ENCODE results near the gene RSAD1.

The RSAD1 gene

GRCh38 chr17:50499721-50500120, 21.1 kb downstream of the RSAD1 start:
- Histone ChIP-seq H3K9ac (ENCODE audit: low read length) (no peak overlapping the region), H3K27ac (ENCODE audit: low read depth, low read length) (no peak overlapping the region), H3K36me3 (ENCODE audit: insufficient read depth, low read length) (no peaks in the 10 kb centered on the region), H3K27me3 (ENCODE audit: control insufficient read depth in 1 of 2, insufficient read depth in 2 of 2, low read length in 2 of 2) (no peaks in the 10 kb centered on the region), H3K4me1 (ENCODE audit: insufficient read depth, low read length) (no peaks in the 10 kb centered on the region), H3K4me3 (ENCODE audit: low read depth in 1 of 2, low read length in 2 of 2) (no peak overlapping the region), H3K9me3 (ENCODE audit: low read length) (no peaks in the 10 kb centered on the region)

- H3K27ac ChIP-seq (ENCODE audit: low read depth, low read length), result no peak overlapping the region
- no peaks in the 10 kb centered on the region for H3K36me3 ChIP-seq (ENCODE audit: insufficient read depth, low read length)
- H3K4me1 ChIP-seq (ENCODE audit: insufficient read depth, low read length), result no peaks in the 10 kb centered on the region
- no peaks in the 10 kb centered on the region for H3K9me3 ChIP-seq (ENCODE audit: low read length)
- no peaks in the 10 kb centered on the region for H3K27me3 ChIP-seq (ENCODE audit: control insufficient read depth in 1 of 2, insufficient read depth in 2 of 2, low read length in 2 of 2)
- H3K4me3 ChIP-seq (ENCODE audit: low read depth in 1 of 2, low read length in 2 of 2), result no peak overlapping the region
- H3K9ac ChIP-seq (ENCODE audit: low read length), result no peak overlapping the region
Measured at GRCh38 chr17:50501054-50501453, 22.4 kb downstream of the RSAD1 start.

- Histone ChIP-seq H3K27ac (ENCODE audit: low read depth, low read length) (no peak overlapping the region), H3K4me3 (ENCODE audit: low read depth in 1 of 2, low read length in 2 of 2) (no peak overlapping the region), H3K4me1 (ENCODE audit: insufficient read depth, low read length) (no peaks in the 10 kb centered on the region), H3K36me3 (ENCODE audit: insufficient read depth, low read length) (no peaks in the 10 kb centered on the region), H3K9me3 (ENCODE audit: low read length) (no peaks in the 10 kb centered on the region), H3K9ac (ENCODE audit: low read length) (no peak overlapping the region), H3K27me3 (ENCODE audit: control insufficient read depth in 1 of 2, insufficient read depth in 2 of 2, low read length in 2 of 2) (no peaks in the 10 kb centered on the region)
Measured at GRCh38 chr17:50502301-50502990, 23.8 kb downstream of the RSAD1 start.

- Histone ChIP-seq H3K4me3 (ENCODE audit: low read depth in 1 of 2, low read length in 2 of 2) (no peak overlapping the region), H3K9me3 (ENCODE audit: low read length) (no peaks in the 10 kb centered on the region), H3K9ac (ENCODE audit: low read length) (no peak overlapping the region), H3K36me3 (ENCODE audit: insufficient read depth, low read length) (no peaks in the 10 kb centered on the region), H3K27me3 (ENCODE audit: control insufficient read depth in 1 of 2, insufficient read depth in 2 of 2, low read length in 2 of 2) (no peaks in the 10 kb centered on the region), H3K4me1 (ENCODE audit: insufficient read depth, low read length) (peaks cover 8% of the 10 kb centered on the region), H3K27ac (ENCODE audit: low read depth, low read length) (no peak overlapping the region)
Measured at GRCh38 chr17:50505591-50506130, 27.0 kb downstream of the RSAD1 start.

GRCh38 chr17:50506298-50506697, 27.6 kb downstream of the RSAD1 start:
- Histone ChIP-seq H3K27me3 (ENCODE audit: control insufficient read depth in 1 of 2, insufficient read depth in 2 of 2, low read length in 2 of 2) (no peaks in the 10 kb centered on the region), H3K27ac (ENCODE audit: low read depth, low read length) (no peak overlapping the region), H3K4me3 (ENCODE audit: low read depth in 1 of 2, low read length in 2 of 2) (no peak overlapping the region), H3K9ac (ENCODE audit: low read length) (no peak overlapping the region), H3K9me3 (ENCODE audit: low read length) (no peaks in the 10 kb centered on the region), H3K36me3 (ENCODE audit: insufficient read depth, low read length) (no peaks in the 10 kb centered on the region), H3K4me1 (ENCODE audit: insufficient read depth, low read length) (peaks cover 8% of the 10 kb centered on the region)

GRCh38 chr17:50507871-50508572, 29.4 kb downstream of the RSAD1 start, which contains the start of gene MYCBPAP:
Gene MYCBPAP (plus strand): TSS chr17:50508439. CDS start chr17:50508675, 236 bp downstream.
- Histone ChIP-seq H3K27ac (ENCODE audit: low read depth, low read length) (peak within 1 kb of the TSS; percentile 74), H3K36me3 (ENCODE audit: insufficient read depth, low read length) (no peaks in the 10 kb centered on the region), H3K4me1 (ENCODE audit: insufficient read depth, low read length) (peaks cover 8% of the 10 kb centered on the region), H3K4me3 (ENCODE audit: low read depth in 1 of 2, low read length in 2 of 2) (peak within 1 kb of the TSS; percentile 68 to 73), H3K9me3 (ENCODE audit: low read length) (no peaks in the 10 kb centered on the region), H3K9ac (ENCODE audit: low read length) (peak within 1 kb of the TSS; percentile 54), H3K27me3 (ENCODE audit: control insufficient read depth in 1 of 2, insufficient read depth in 2 of 2, low read length in 2 of 2) (no peaks in the 10 kb centered on the region)

- H3K9me3 ChIP-seq (ENCODE audit: low read length), result no peaks in the 10 kb centered on the region
- peak overlapping the region; percentile 54 for H3K9ac ChIP-seq (ENCODE audit: low read length)
- peaks cover 8% of the 10 kb centered on the region for H3K4me1 ChIP-seq (ENCODE audit: insufficient read depth, low read length)
- H3K4me3 ChIP-seq (ENCODE audit: low read depth in 1 of 2, low read length in 2 of 2), result peak overlapping the region; percentile 68 to 73
- H3K27ac ChIP-seq (ENCODE audit: low read depth, low read length), result peak overlapping the region; percentile 74
- H3K36me3 ChIP-seq (ENCODE audit: insufficient read depth, low read length), result no peaks in the 10 kb centered on the region
- H3K27me3 ChIP-seq (ENCODE audit: control insufficient read depth in 1 of 2, insufficient read depth in 2 of 2, low read length in 2 of 2), result no peaks in the 10 kb centered on the region
Measured at GRCh38 chr17:50508573-50509460, 30.2 kb downstream of the RSAD1 start.

GRCh38 chr17:50511058-50511457, 32.4 kb downstream of the RSAD1 start:
- Histone ChIP-seq H3K4me3 (ENCODE audit: low read depth in 1 of 2, low read length in 2 of 2) (no peak overlapping the region), H3K9me3 (ENCODE audit: low read length) (no peaks in the 10 kb centered on the region), H3K9ac (ENCODE audit: low read length) (no peak overlapping the region), H3K27me3 (ENCODE audit: control insufficient read depth in 1 of 2, insufficient read depth in 2 of 2, low read length in 2 of 2) (no peaks in the 10 kb centered on the region), H3K4me1 (ENCODE audit: insufficient read depth, low read length) (peaks cover 16% of the 10 kb centered on the region), H3K27ac (ENCODE audit: low read depth, low read length) (no peak overlapping the region), H3K36me3 (ENCODE audit: insufficient read depth, low read length) (no peaks in the 10 kb centered on the region)

GRCh38 chr17:50513495-50513894, 34.8 kb downstream of the RSAD1 start:
- Histone ChIP-seq H3K27me3 (ENCODE audit: control insufficient read depth in 1 of 2, insufficient read depth in 2 of 2, low read length in 2 of 2) (no peaks in the 10 kb centered on the region), H3K4me1 (ENCODE audit: insufficient read depth, low read length) (peaks cover 16% of the 10 kb centered on the region), H3K4me3 (ENCODE audit: low read depth in 1 of 2, low read length in 2 of 2) (no peak overlapping the region), H3K9ac (ENCODE audit: low read length) (no peak overlapping the region), H3K27ac (ENCODE audit: low read depth, low read length) (no peak overlapping the region), H3K36me3 (ENCODE audit: insufficient read depth, low read length) (no peaks in the 10 kb centered on the region), H3K9me3 (ENCODE audit: low read length) (no peaks in the 10 kb centered on the region)

- no peak overlapping the region for H3K9ac ChIP-seq (ENCODE audit: low read length)
- no peak overlapping the region for H3K4me3 ChIP-seq (ENCODE audit: low read depth in 1 of 2, low read length in 2 of 2)
- H3K27ac ChIP-seq (ENCODE audit: low read depth, low read length), result no peak overlapping the region
- H3K4me1 ChIP-seq (ENCODE audit: insufficient read depth, low read length), result peaks cover 7% of the 10 kb centered on the region
- H3K9me3 ChIP-seq (ENCODE audit: low read length), result no peaks in the 10 kb centered on the region
- H3K27me3 ChIP-seq (ENCODE audit: control insufficient read depth in 1 of 2, insufficient read depth in 2 of 2, low read length in 2 of 2), result no peaks in the 10 kb centered on the region
- H3K36me3 ChIP-seq (ENCODE audit: insufficient read depth, low read length), result no peaks in the 10 kb centered on the region
Measured at GRCh38 chr17:50514388-50514787, 35.7 kb downstream of the RSAD1 start.

All from muscle layer of colon (tissue), 2 donors.